NOMO-1 (cell line): ENCODE measurements around the gene CCDC74B.
"Not testable (repeated sequence)": the region's sequence is repeated elsewhere in the genome, so short reads cannot be mapped to it uniquely, and the experiment has no call there.

ENCODE experiments used
- DNase-seq, 2 experiments: peaks; one replicate each; lab custom pipeline; 2025; ENCODE audit not compliant: unreplicated experiment in 2 of 2; lab: John Stamatoyannopoulos, UW

Gene CCDC74B

GRCh38 chr2:130169163-130169562 is 24.3 kb upstream of the CCDC74B start:
- DNase-seq, result not testable (repeated sequence)

GRCh38 chr2:130166611-130167010 is 21.7 kb upstream of the CCDC74B start:
- not testable (repeated sequence) for DNase-seq

- no peak for DNase-seq
These were observed 20.5 kb upstream of the CCDC74B start for GRCh38 chr2:130165293-130166016.

- no peak for DNase-seq
These were observed 18.1 kb upstream of the CCDC74B start for GRCh38 chr2:130162968-130163367.

- DNase-seq, result not testable (repeated sequence)
These were observed 17.6 kb upstream of the CCDC74B start for GRCh38 chr2:130162486-130162885.

GRCh38 chr2:130160838-130161705 is 16.2 kb upstream of the CCDC74B start:
- not testable (repeated sequence) for DNase-seq

GRCh38 chr2:130160131-130160530 is 15.2 kb upstream of the CCDC74B start:
- DNase-seq, result no peak

- not testable (repeated sequence) for DNase-seq
These were observed 14.5 kb upstream of the CCDC74B start for GRCh38 chr2:130159376-130159775.

GRCh38 chr2:130158631-130159030 is 13.7 kb upstream of the CCDC74B start:
- DNase-seq, result no peak

- DNase-seq, result not testable (repeated sequence)
These were observed 13.1 kb upstream of the CCDC74B start for GRCh38 chr2:130157825-130158514.

GRCh38 chr2:130157354-130157753 is 12.4 kb upstream of the CCDC74B start:
- not testable (repeated sequence) for DNase-seq

- no peak for DNase-seq
These were observed 11.7 kb upstream of the CCDC74B start for GRCh38 chr2:130156624-130157004.

GRCh38 chr2:130155956-130156623 is 11.2 kb upstream of the CCDC74B start:
- not testable (repeated sequence) for DNase-seq

- no peak for DNase-seq
These were observed 10.2 kb upstream of the CCDC74B start for GRCh38 chr2:130154773-130155765.

- not testable (repeated sequence) for DNase-seq
These were observed 9.5 kb upstream of the CCDC74B start for GRCh38 chr2:130154423-130154770.

GRCh38 chr2:130153721-130154422 is 9.0 kb upstream of the CCDC74B start:
- DNase-seq, result not testable (repeated sequence)

GRCh38 chr2:130152816-130153595 is 8.1 kb upstream of the CCDC74B start:
- no peak for DNase-seq

- DNase-seq, result not testable (repeated sequence)
These were observed 7.4 kb upstream of the CCDC74B start for GRCh38 chr2:130152136-130152815.
